Endothelial cell of umbilical vein (primary cell): ENCODE data around the gene HDAC3. TPM values are rescaled to one million over a fixed set of nuclear protein-coding genes. Genes with fewer than 3 reads are reported as not detected.
A peak's percentile ranks its signal among the peaks of the same experiment; 100 is the strongest.

ENCODE experiments used
- BruUV-seq: library from RNA; stranded (reverse); fragments of 400-500 nt; replicated peaks from 2 replicates; lab custom pipeline; 2021; lab: Mats Ljungman, UMichigan
- CTCF ChIA-PET: fragments of 300-600, 350-600 bp; sonication (Branson Sonifier 250); formaldehyde crosslinking; loops from one replicate; lab custom pipeline; 2021; ENCODE audit warnings: antibody characterized with exemption, inconsistent platforms; lab: Charles Lee
- POLR2A ChIA-PET: fragments of 300-600, 350-600 bp; sonication (Branson Sonifier 250); formaldehyde crosslinking; loops from one replicate; lab custom pipeline; 2021; ENCODE audit warnings: antibody characterized with exemption, inconsistent platforms; lab: Charles Lee
- DNase-seq: peaks from one replicate; pipeline ENCODE4 v3.0.0-alpha.2; 2011; ENCODE audit warnings: low read depth, low spot score
- FAIRE-seq: peaks from 2 replicates; lab custom pipeline; 2011; peaks lifted over from hg19 to GRCh38; lab: Jason Lieb, UNC
- H2AFZ ChIP-seq: 2 replicates; pipeline ENCODE4 v1.6.0; 2012; ENCODE audit warnings: low read depth, low read length, control low read depth, inconsistent platforms
- H3K27ac ChIP-seq: 2 replicates; pipeline ENCODE4 v1.5.1; 2011; ENCODE audit warnings: low read depth, mild to moderate bottlenecking, control low read depth, low read length, moderate library complexity; ENCODE audit not compliant: insufficient read depth
- H3K27me3 ChIP-seq, 2 experiments: 2 replicates each; pipeline versions ENCODE4 v1.6.0 to v1.6.1; 2011; ENCODE audit warnings: low read length in 2 of 2, mixed read lengths in 1 of 2; ENCODE audit not compliant: control insufficient read depth in 2 of 2, insufficient read depth in 2 of 2
- H3K36me3 ChIP-seq, 2 experiments: 2 replicates in 1 of 2; 3 replicates in 1 of 2; pipeline ENCODE4 v1.5.1; 2011; ENCODE audit warnings: low read length in 2 of 2, mild to moderate bottlenecking in 1 of 2, moderate library complexity in 1 of 2; ENCODE audit not compliant: control insufficient read depth in 2 of 2, insufficient read depth in 2 of 2; ENCODE audit errors: extremely low read depth in 1 of 2
- H3K4me1 ChIP-seq: 3 replicates; pipeline ENCODE4 v1.5.1; 2011; ENCODE audit warnings: mild to moderate bottlenecking, low read length; ENCODE audit not compliant: control insufficient read depth, insufficient read depth; ENCODE audit errors: extremely low read depth
- H3K4me2 ChIP-seq: 2 replicates; pipeline ENCODE4 v1.6.1; 2011; ENCODE audit warnings: low read length, control low read depth, mixed read lengths; ENCODE audit not compliant: insufficient read depth
- H3K4me3 ChIP-seq, 3 experiments: fragments of 200-600 bp in 1 of 3; sonication (generic), shearing (Covaris generic) in 1 of 3; replicated peaks in 1 of 3; 2 replicates each; pipeline ENCODE4 v1.5.1; 2011 to 2016; ENCODE audit warnings: control low read depth in 3 of 3, low read length in 3 of 3, mild to moderate bottlenecking in 2 of 3, inconsistent platforms in 1 of 3, low read depth in 1 of 3, moderate library complexity in 1 of 3; ENCODE audit not compliant: insufficient read depth in 1 of 3
- H3K79me2 ChIP-seq: 2 replicates; pipeline ENCODE4 v1.6.0; 2012; ENCODE audit warnings: low read length, inconsistent platforms; ENCODE audit not compliant: control insufficient read depth, insufficient read depth
- H3K9ac ChIP-seq: replicated peaks from 2 replicates; pipeline ENCODE3; 2011; ENCODE audit warnings: low read length, control low read depth; ENCODE audit not compliant: insufficient read depth; ENCODE audit errors: extremely low read depth
- H3K9me1 ChIP-seq: replicated peaks from 3 replicates; pipeline ENCODE4 v1.6.0; 2011; ENCODE audit warnings: mild to moderate bottlenecking, low read length; ENCODE audit not compliant: control insufficient read depth, insufficient read depth; ENCODE audit errors: extremely low read depth
- H3K9me3 ChIP-seq: replicated peaks from 2 replicates; pipeline ENCODE4 v1.5.1; 2012; ENCODE audit warnings: low read length, inconsistent platforms; ENCODE audit not compliant: control insufficient read depth, insufficient read depth
- H4K20me1 ChIP-seq: replicated peaks from 2 replicates; pipeline ENCODE3; 2011; ENCODE audit warnings: mild to moderate bottlenecking, low read length; ENCODE audit not compliant: control insufficient read depth, insufficient read depth; ENCODE audit errors: extremely low read depth
- CTCF ChIP-seq, 2 donors: IDR thresholded peaks; 1 replicate in 1 of 2; 2 replicates in 1 of 2; pipeline ENCODE4 v1.5.1; 2011; ENCODE audit warnings: low read length in 2 of 2, mild to moderate bottlenecking in 2 of 2, moderate library complexity in 2 of 2, control low read depth in 1 of 2, inconsistent platforms in 1 of 2, low read depth in 1 of 2; ENCODE audit not compliant: insufficient read depth in 1 of 2; ENCODE audit errors: extremely low read depth in 1 of 2
- EZH2 ChIP-seq: IDR thresholded peaks from 2 replicates; pipeline ENCODE4 v1.6.1; 2012; ENCODE audit warnings: borderline replicate concordance, low read depth, mild to moderate bottlenecking, moderate library complexity, low read length, inconsistent platforms; ENCODE audit not compliant: severe bottlenecking
- FOS ChIP-seq: IDR thresholded peaks from 2 replicates; pipeline ENCODE4 v1.6.1; 2011; ENCODE audit warnings: mild to moderate bottlenecking, low read length, moderate library complexity, borderline replicate concordance; ENCODE audit not compliant: insufficient read depth
- GATA2 ChIP-seq: IDR thresholded peaks from 2 replicates; pipeline ENCODE4 v1.7.0; 2011; ENCODE audit warnings: low read depth, mild to moderate bottlenecking, moderate library complexity, mixed read lengths, low read length; ENCODE audit not compliant: insufficient read length, insufficient read depth
- JUN ChIP-seq: IDR thresholded peaks from 2 replicates; pipeline ENCODE4 v1.6.1; 2011; ENCODE audit warnings: borderline replicate concordance, low read depth; ENCODE audit not compliant: insufficient read length, insufficient read depth
- MAX ChIP-seq: IDR thresholded peaks from 2 replicates; pipeline ENCODE4 v1.6.1; 2011; ENCODE audit not compliant: insufficient read depth, insufficient read length
- MYC ChIP-seq: IDR thresholded peaks from one replicate; pipeline ENCODE4 v1.6.1; 2011; ENCODE audit warnings: mild to moderate bottlenecking, low read depth, low read length
- POLR2A ChIP-seq: IDR thresholded peaks from 2 replicates; pipeline ENCODE4 v1.6.1; 2012; ENCODE audit warnings: low read depth, mild to moderate bottlenecking, control low read depth, low read length
- POLR2AphosphoS5 ChIP-seq: IDR thresholded peaks from 2 replicates; pipeline ENCODE4 v1.6.1; 2012; ENCODE audit warnings: low read depth, mild to moderate bottlenecking, control low read depth, low read length, moderate library complexity; ENCODE audit not compliant: insufficient read depth
- dilution Hi-C: fragments of 300-500 bp; cut with MboI; formaldehyde crosslinking; loops from one replicate; pipeline ENCODE4 v1.15.0; 2019; ENCODE audit warnings: low sequenced_read_pairs; ENCODE audit not compliant: extremely low pct_ligation_motif_present
- intact Hi-C: fragments of 100-400 bp; cut with micrococcal nuclease; formaldehyde crosslinking; loops from one replicate; pipeline ENCODE4 v1.10.0; 2022
- polyA plus RNA-seq, 4 experiments: library from polyadenylated mRNA; depleted of rRNA in 3 of 4; stranded (reverse) in 3 of 4; unstranded in 1 of 4; fragments of >200 nt; gene quantifications; 2 replicates each; pipeline versions ENCODE4 v1.2.1 to v1.2.3, GENCODE V29; 2011 to 2012; ENCODE audit warnings: missing spikeins in 1 of 4
- total RNA-seq: library from RNA; stranded (reverse); gene quantifications from 2 replicates; pipeline ENCODE4 v1.2.3, GENCODE V29; 2021

HDAC3 gene
- total and polyA plus RNA-seq, 2 donors (not counting 3 experiments of a cell fraction or from before 2014, with no cell fraction given): 58.5 to 75.5 TPM

- dilution Hi-C loops (no loop called here), intact Hi-C loops (loop anchor here (5.0 kb wide), 1 partner anchor 329 kb away; the partner anchor contains the start of gene GNPDA1)
- Histone ChIP-seq H4K20me1 (no peaks in the 10 kb centered on the region), H3K9me1 (no peaks in the 10 kb centered on the region), H3K9ac (peak overlapping the region; percentile 14), H3K27me3 (no peaks in the 10 kb centered on the region), H3K4me2 (peak overlapping the region; percentile 9), H3K36me3 (no peaks in the 10 kb centered on the region), H3K79me2 (peaks cover 19% of the 10 kb centered on the region), H2AFZ (peak overlapping the region; percentile 11), H3K4me3 (no peak overlapping the region), H3K4me1 (peaks cover 52% of the 10 kb centered on the region), H3K27ac (peak overlapping the region; percentile 100), H3K9me3 (no peaks in the 10 kb centered on the region)
- FAIRE-seq: peak; percentile 82
- peak; percentile 31 for DNase-seq
- no peak for TF ChIP-seq MYC
- no peak for TF ChIP-seq FOS
- TF ChIP-seq JUN: no peak
- no peak for TF ChIP-seq MAX
- no peak for TF ChIP-seq EZH2
- TF ChIP-seq POLR2A: no peak
- TF ChIP-seq CTCF (IDR thresholded peaks at IDR 0.05; ENCODE audit: extremely low read depth in 1 of 2, insufficient read depth in 1 of 2, low read depth in 1 of 2, low read length in 2 of 2): no peak
- TF ChIP-seq POLR2AphosphoS5: no peak
- TF ChIP-seq GATA2: no peak
- no TSS peak for BruUV-seq
- POLR2A ChIA-PET: interaction anchor here (0.7 to 1.1 kb wide), 2 partner anchors 9 to 278 kb away, joined by 3 to 4 read pairs; no protein-coding TSS in a partner anchor
- CTCF ChIA-PET: interaction anchor here (0.8 to 3.9 kb wide), 10 partner anchors 9 to 277 kb away, joined by 3 to 26 read pairs (median 6); partner anchors contain the start of gene PCDH1
Measured at GRCh38 chr5:141683596-141684141, 47.0 kb upstream of the HDAC3 start.
